CD4-positive, alpha-beta T cell treated with Interferon alpha-2 for 1 hour (primary cell): ENCODE measurements around the gene ADNP.

ENCODE experiments used
- DNase-seq, 2 donors: peaks; one replicate each; pipeline ENCODE4 v3.0.0-alpha.2; 2020 to 2022

ADNP gene

DNA sequence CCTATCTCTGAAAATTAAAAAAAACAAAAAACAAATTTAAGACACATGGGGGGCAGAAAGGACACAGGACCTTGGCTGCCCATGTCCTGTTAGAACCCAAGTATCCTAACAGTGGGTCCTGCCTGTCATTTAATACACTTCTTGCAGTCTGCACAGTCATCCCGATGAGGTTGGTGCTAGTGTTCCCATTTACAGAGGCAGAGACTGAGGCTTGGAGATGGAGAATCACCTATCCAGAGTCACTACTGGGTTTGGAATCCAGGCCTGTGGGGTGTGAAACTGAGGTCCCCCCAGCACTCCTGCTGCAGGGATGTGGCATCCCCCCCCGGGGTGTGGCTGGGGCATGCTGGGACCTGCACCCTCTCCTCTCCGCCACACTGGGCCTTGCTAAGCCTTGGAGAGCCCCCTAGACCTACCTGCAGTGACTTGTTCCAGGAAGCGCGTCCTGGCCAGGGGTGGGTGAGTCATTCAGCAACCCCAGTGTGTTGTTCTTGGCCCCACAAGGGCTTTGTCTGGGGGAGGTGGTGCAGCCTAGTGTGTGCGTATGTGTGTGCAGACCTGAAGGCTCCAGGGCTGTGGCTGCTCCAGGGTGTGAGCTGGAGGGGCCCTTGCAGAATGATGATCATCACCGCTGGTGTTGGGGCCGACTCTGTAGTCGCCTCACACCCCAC lies 86.7 kb downstream of the ADNP start:
- DNase-seq, result peak in 1 of 2 donors; percentile 6

DNA sequence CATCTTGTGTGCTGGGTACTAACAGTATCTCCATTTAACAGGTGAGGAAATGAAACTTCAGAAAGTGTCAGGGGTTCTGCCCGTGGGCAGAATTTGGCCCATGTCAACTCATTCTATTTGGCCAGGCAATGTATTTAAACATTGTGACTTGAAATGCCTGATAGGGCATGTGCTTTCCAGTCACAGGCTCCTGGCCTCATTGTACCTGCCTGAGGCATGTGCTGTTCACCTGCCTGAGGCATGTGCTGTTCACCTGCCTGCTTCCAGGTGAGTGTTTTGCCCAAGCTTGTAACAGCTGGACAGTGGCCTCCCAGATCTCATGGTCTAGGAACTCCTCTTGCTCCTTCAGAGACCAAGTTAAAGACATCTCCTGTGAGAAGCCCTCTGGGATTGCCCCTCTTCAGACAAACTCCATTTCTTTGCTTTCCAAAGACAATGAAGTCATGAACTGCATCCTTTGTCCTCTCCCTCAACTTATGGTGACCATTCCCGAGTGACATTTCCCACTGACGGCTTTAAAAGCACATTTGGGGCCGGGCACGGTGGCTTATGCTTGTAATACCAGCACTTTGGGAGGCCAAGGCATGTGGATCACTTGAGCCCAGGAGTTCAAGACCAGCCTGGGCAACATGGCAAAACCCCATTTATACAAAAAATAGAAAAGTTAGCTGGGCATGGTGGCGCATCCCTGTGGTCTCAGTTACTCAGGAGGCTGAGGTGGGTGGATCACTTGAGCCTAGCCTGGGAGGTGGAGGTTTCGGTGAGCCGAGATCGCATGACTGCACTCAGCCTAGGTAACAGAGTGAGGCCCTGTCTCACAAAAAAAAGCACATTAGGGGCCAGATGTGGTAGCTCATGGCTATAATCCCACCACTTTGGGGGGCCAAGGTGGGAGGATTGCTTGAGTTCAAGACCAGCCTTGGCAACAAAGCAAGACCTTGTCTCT lies 87.6 kb downstream of the ADNP start:
- DNase-seq, result no peak

DNA sequence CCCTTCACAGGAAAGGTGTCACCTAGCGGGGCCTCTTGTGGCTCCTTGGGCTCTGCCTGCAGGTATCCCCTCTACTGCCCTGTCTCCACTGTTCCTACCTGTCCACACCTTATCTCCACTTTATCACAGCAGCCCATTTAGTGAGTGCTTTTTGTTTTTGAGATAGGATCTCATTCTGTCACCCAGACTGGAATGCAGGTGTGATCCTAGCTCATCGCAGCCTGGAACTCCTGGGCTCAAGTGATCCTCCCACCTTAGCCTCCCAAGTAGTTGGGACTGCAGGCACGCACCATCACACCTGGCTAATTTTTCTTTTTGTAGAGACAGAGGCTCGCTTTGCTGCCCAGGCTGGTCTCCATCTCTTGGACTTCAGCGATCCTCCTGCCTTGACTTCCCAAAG lies 88.4 kb downstream of the ADNP start:
- DNase-seq, result no peak
